Mesenchymal stem cell (in vitro differentiated cells and primary cell): ENCODE results near the gene NLRP2B.

Experiments used
- DNase-seq: peaks from one replicate; pipeline ENCODE4 v3.0.0-alpha.2; 2013
- H2AFZ ChIP-seq: one replicate; pipeline ENCODE4 v1.6.1; 2013; ENCODE audit warnings: low read depth, mild to moderate bottlenecking, control low read depth, inconsistent platforms, low read length, moderate library complexity
- H2AK5ac ChIP-seq: 2 replicates; pipeline ENCODE4 v1.6.1; 2013; ENCODE audit warnings: low read length, moderate library complexity, mild to moderate bottlenecking, inconsistent platforms; ENCODE audit not compliant: severe bottlenecking
- H2BK120ac ChIP-seq: one replicate; pipeline ENCODE4 v1.6.1; 2013; ENCODE audit warnings: low read depth, mild to moderate bottlenecking, inconsistent platforms, low read length, moderate library complexity
- H2BK12ac ChIP-seq, 2 experiments: one replicate each; pipeline ENCODE4 v1.6.1; 2013; ENCODE audit warnings: inconsistent platforms in 2 of 2, low read length in 2 of 2, mild to moderate bottlenecking in 2 of 2, moderate library complexity in 2 of 2, control low read depth in 1 of 2
- H2BK15ac ChIP-seq: one replicate; pipeline ENCODE4 v1.6.1; 2013; ENCODE audit warnings: mild to moderate bottlenecking, low read depth, inconsistent platforms; ENCODE audit not compliant: poor library complexity, severe bottlenecking
- H2BK5ac ChIP-seq: 2 replicates; pipeline ENCODE4 v1.6.1; 2013; ENCODE audit warnings: low read depth, mild to moderate bottlenecking, low read length, control low read depth, inconsistent platforms; ENCODE audit not compliant: poor library complexity, severe bottlenecking
- H3K14ac ChIP-seq, 2 experiments: one replicate each; pipeline ENCODE4 v1.6.1; 2013; ENCODE audit warnings: inconsistent platforms in 2 of 2, low read length in 2 of 2, control low read depth in 1 of 2, mild to moderate bottlenecking in 1 of 2, moderate library complexity in 1 of 2
- H3K18ac ChIP-seq, 2 experiments: one replicate each; pipeline ENCODE4 v1.6.1; 2013; ENCODE audit warnings: inconsistent platforms in 2 of 2, low read length in 2 of 2, control low read depth in 1 of 2, low read depth in 1 of 2, mild to moderate bottlenecking in 1 of 2
- H3K23ac ChIP-seq, 2 experiments: one replicate each; pipeline ENCODE4 v1.6.1; 2013; ENCODE audit warnings: inconsistent platforms in 2 of 2, low read length in 2 of 2, mild to moderate bottlenecking in 2 of 2, moderate library complexity in 2 of 2, control low read depth in 1 of 2
- H3K27ac ChIP-seq: 2 replicates; pipeline ENCODE4 v1.5.1; 2013; ENCODE audit warnings: mild to moderate bottlenecking, moderate library complexity, low read length, control low read depth, inconsistent platforms; ENCODE audit not compliant: poor library complexity, severe bottlenecking
- H3K27me3 ChIP-seq, 2 experiments: 2 replicates each; pipeline versions ENCODE4 v1.6.1 to v1.7.0; 2013; ENCODE audit warnings: low read length in 2 of 2, mild to moderate bottlenecking in 2 of 2, moderate library complexity in 2 of 2, control low read depth in 1 of 2, inconsistent platforms in 1 of 2; ENCODE audit not compliant: control insufficient read depth in 1 of 2, insufficient read depth in 1 of 2
- H3K36me3 ChIP-seq, 2 experiments: 2 replicates each; pipeline versions ENCODE4 v1.6.1 to v1.7.0; 2013; ENCODE audit warnings: low read length in 2 of 2, control low read depth in 1 of 2, inconsistent platforms in 1 of 2, low read depth in 1 of 2, mild to moderate bottlenecking in 1 of 2; ENCODE audit not compliant: insufficient read depth in 2 of 2, control insufficient read depth in 1 of 2
- H3K4ac ChIP-seq, 2 experiments: one replicate each; pipeline ENCODE4 v1.6.1; 2013; ENCODE audit warnings: inconsistent platforms in 2 of 2, low read length in 2 of 2, mild to moderate bottlenecking in 2 of 2, moderate library complexity in 2 of 2, control low read depth in 1 of 2, low read depth in 1 of 2
- H3K4me1 ChIP-seq: 2 replicates; pipeline ENCODE4 v1.6.1; 2013; ENCODE audit warnings: low read depth, low read length, control low read depth; ENCODE audit not compliant: control insufficient read depth, insufficient read depth
- H3K4me2 ChIP-seq: 2 replicates; pipeline ENCODE4 v1.6.1; 2013; ENCODE audit warnings: low read length, mild to moderate bottlenecking, inconsistent platforms; ENCODE audit not compliant: poor library complexity, severe bottlenecking
- H3K4me3 ChIP-seq, 2 experiments: 2 replicates each; pipeline versions ENCODE4 v1.5.1 to v1.7.0; 2013; ENCODE audit warnings: low read length in 2 of 2, mild to moderate bottlenecking in 2 of 2, control low read depth in 1 of 2, low read depth in 1 of 2; ENCODE audit not compliant: insufficient read depth in 1 of 2
- H3K79me1 ChIP-seq: replicated peaks from 2 replicates; pipeline ENCODE4 v1.6.1; 2013; ENCODE audit warnings: mild to moderate bottlenecking, control low read depth, low read length, inconsistent platforms; ENCODE audit not compliant: poor library complexity, severe bottlenecking
- H3K9ac ChIP-seq: 2 replicates; pipeline ENCODE4 v1.7.0; 2013; ENCODE audit warnings: mild to moderate bottlenecking, low read length, moderate library complexity
- H3K9me3 ChIP-seq: 2 replicates; pipeline ENCODE4 v1.7.0; 2013; ENCODE audit warnings: mild to moderate bottlenecking, low read length; ENCODE audit not compliant: control insufficient read depth
- H4K8ac ChIP-seq: one replicate; pipeline ENCODE4 v1.6.1; 2013; ENCODE audit warnings: inconsistent platforms, mild to moderate bottlenecking, low read length, moderate library complexity
- H4K91ac ChIP-seq: one replicate; pipeline ENCODE4 v1.6.1; 2013; ENCODE audit warnings: mild to moderate bottlenecking, low read length, inconsistent platforms
- WGBS: methylation state at CpG from one replicate; pipeline ENCODE4 v1.1.7; 2013; ENCODE audit warnings: mixed read lengths; 5-methylcytosine and 5-hydroxymethylcytosine counted together

The NLRP2B gene

GRCh38 chrX:57677132-57677858 is 2.8 kb downstream of the NLRP2B start:
- Histone ChIP-seq H3K27ac (no peak overlapping the region), H3K4me3 (no peak overlapping the region), H3K23ac (no peak overlapping the region), H2AFZ (no peak overlapping the region), H2BK15ac (no peak overlapping the region), H3K79me1 (no peaks in the 10 kb centered on the region), H2BK12ac (no peak overlapping the region), H2BK5ac (no peak overlapping the region), H3K4me1 (no peaks in the 10 kb centered on the region), H2BK120ac (no peak overlapping the region), H3K4me2 (no peak overlapping the region), H3K9ac (no peak overlapping the region), H3K18ac (no peak overlapping the region), H3K14ac (no peak overlapping the region), H4K8ac (no peak overlapping the region), H3K4ac (no peak overlapping the region), H3K27me3 (no peaks in the 10 kb centered on the region), H3K36me3 (no peaks in the 10 kb centered on the region), H3K9me3 (peaks cover 27% of the 10 kb centered on the region), H4K91ac (no peak overlapping the region), H2AK5ac (no peak overlapping the region)
- WGBS = 50% methylated on average over 6 of the region's 8 CpGs
- DNase-seq = no peak

GRCh38 chrX:57675320-57675719 is 4.7 kb downstream of the NLRP2B start:
- H3K27ac ChIP-seq = no peak overlapping the region

GRCh38 chrX:57674861-57675260 is 5.2 kb downstream of the NLRP2B start:
- 73% methylated on average over 5 of the region's 5 CpGs for WGBS
- Histone ChIP-seq H4K91ac (no peak overlapping the region), H3K4ac (no peak overlapping the region), H3K79me1 (no peaks in the 10 kb centered on the region), H3K27me3 (no peaks in the 10 kb centered on the region), H2BK120ac (no peak overlapping the region), H3K27ac (no peak overlapping the region), H3K4me1 (no peaks in the 10 kb centered on the region), H3K18ac (no peak overlapping the region), H4K8ac (no peak overlapping the region), H3K4me2 (no peak overlapping the region), H3K14ac (no peak overlapping the region), H2BK12ac (no peak overlapping the region), H3K36me3 (no peaks in the 10 kb centered on the region), H3K9ac (no peak overlapping the region), H2AFZ (no peak overlapping the region), H3K4me3 (no peak overlapping the region), H3K23ac (no peak overlapping the region), H2BK5ac (no peak overlapping the region), H2AK5ac (no peak overlapping the region), H2BK15ac (no peak overlapping the region), H3K9me3 (peaks cover 35% of the 10 kb centered on the region)
- no peak for DNase-seq

More at GRCh38 chrX:57675320-57675719, 4.7 kb downstream of the NLRP2B start:
- H3K14ac ChIP-seq = no peak overlapping the region
- H3K4me1 ChIP-seq = no peaks in the 10 kb centered on the region
- H3K9ac ChIP-seq = no peak overlapping the region
- H3K79me1 ChIP-seq = no peaks in the 10 kb centered on the region
- no peak overlapping the region for H2BK5ac ChIP-seq
- no peak overlapping the region for H2BK120ac ChIP-seq
- no peak overlapping the region for H3K23ac ChIP-seq
- H2AFZ ChIP-seq = no peak overlapping the region
- H4K8ac ChIP-seq = no peak overlapping the region
- H3K4ac ChIP-seq = no peak overlapping the region
- no peak overlapping the region for H2BK12ac ChIP-seq
- no peaks in the 10 kb centered on the region for H3K36me3 ChIP-seq
- no peak overlapping the region for H2AK5ac ChIP-seq
- H3K18ac ChIP-seq = no peak overlapping the region
- no peak overlapping the region for H3K4me2 ChIP-seq
- no peak overlapping the region for H4K91ac ChIP-seq
- no peak for DNase-seq
- H3K9me3 ChIP-seq = peaks cover 33% of the 10 kb centered on the region
- no peak overlapping the region for H3K4me3 ChIP-seq
- WGBS = no CpG with 5 or more reads among the region's 2 CpGs
- H2BK15ac ChIP-seq = no peak overlapping the region
- H3K27me3 ChIP-seq = no peaks in the 10 kb centered on the region

GRCh38 chrX:57669961-57670360 is 10.1 kb downstream of the NLRP2B start:
- Histone ChIP-seq H3K4me2 (no peak overlapping the region), H2BK12ac (no peak overlapping the region), H3K79me1 (no peaks in the 10 kb centered on the region), H2BK5ac (no peak overlapping the region), H3K27me3 (no peaks in the 10 kb centered on the region), H3K36me3 (no peaks in the 10 kb centered on the region), H3K18ac (no peak overlapping the region), H3K27ac (no peak overlapping the region), H3K9ac (no peak overlapping the region), H2BK15ac (no peak overlapping the region), H3K9me3 (peaks cover 23% of the 10 kb centered on the region), H2BK120ac (no peak overlapping the region), H3K4me1 (no peaks in the 10 kb centered on the region), H4K91ac (no peak overlapping the region), H3K4ac (no peak overlapping the region), H3K14ac (no peak overlapping the region), H3K23ac (no peak overlapping the region), H3K4me3 (no peak overlapping the region), H2AFZ (no peak overlapping the region), H2AK5ac (no peak overlapping the region), H4K8ac (no peak overlapping the region)
- DNase-seq = no peak
- WGBS = no CpG with 5 or more reads among the region's 1 CpG
